Measurements from ENCODE around the gene BAK1. TPM values are rescaled to one million over a fixed set of nuclear protein-coding genes. Genes with fewer than 3 reads are reported as not detected.

Gene BAK1
- total RNA-seq = 33.0 and 59.2 TPM in 2 replicates

- DNase-seq (ENCODE audit: low read depth) = peak; percentile 84
Observed at GRCh38 chr6:33579828-33580714, at the start of gene BAK1. Gene BAK1 (minus strand): TSS chr6:33580276. CDS start chr6:33577604, 2,672 bp downstream.

GRCh38 chr6:33628401-33628964 is 48.4 kb upstream of the BAK1 start:
- DNase-seq (ENCODE audit: low read depth) = no peak

- DNase-seq (ENCODE audit: low read depth) = no peak
Observed at GRCh38 chr6:33627876-33628275, 47.8 kb upstream of the BAK1 start.

- DNase-seq (ENCODE audit: low read depth) = no peak
Observed at GRCh38 chr6:33624856-33625255, 44.8 kb upstream of the BAK1 start.

GRCh38 chr6:33623895-33624381 is 43.9 kb upstream of the BAK1 start:
- peak; percentile 48 for DNase-seq (ENCODE audit: low read depth)

GRCh38 chr6:33622456-33623431 is 42.7 kb upstream of the BAK1 start:
- DNase-seq (ENCODE audit: low read depth) = peak; percentile 47

GRCh38 chr6:33621711-33622388 is 41.8 kb upstream of the BAK1 start:
- DNase-seq (ENCODE audit: low read depth) = peak; percentile 41

- no peak for DNase-seq (ENCODE audit: low read depth)
Observed at GRCh38 chr6:33620856-33621710, 41.0 kb upstream of the BAK1 start, which contains the start of gene ITPR3. Gene ITPR3 (plus strand): TSS chr6:33621322. CDS start chr6:33621603, 281 bp downstream.

- DNase-seq (ENCODE audit: low read depth) = peak; percentile 59
Observed at GRCh38 chr6:33620158-33620855, 40.2 kb upstream of the BAK1 start.

GRCh38 chr6:33619166-33619840 is 39.2 kb upstream of the BAK1 start:
- no peak for DNase-seq (ENCODE audit: low read depth)

- no peak for DNase-seq (ENCODE audit: low read depth)
Observed at GRCh38 chr6:33616913-33617312, 36.8 kb upstream of the BAK1 start.

- DNase-seq (ENCODE audit: low read depth) = no peak
Observed at GRCh38 chr6:33616113-33616512, 36.0 kb upstream of the BAK1 start.

GRCh38 chr6:33613795-33614168 is 33.7 kb upstream of the BAK1 start:
- DNase-seq (ENCODE audit: low read depth) = peak; percentile 68

- peak; percentile 76 for DNase-seq (ENCODE audit: low read depth)
Observed at GRCh38 chr6:33613146-33613794, 33.2 kb upstream of the BAK1 start.

GRCh38 chr6:33610779-33611732 is 31.0 kb upstream of the BAK1 start:
- no peak for DNase-seq (ENCODE audit: low read depth)

GRCh38 chr6:33610067-33610466 is 30.0 kb upstream of the BAK1 start:
- no peak for DNase-seq (ENCODE audit: low read depth)

- peak; percentile 62 for DNase-seq (ENCODE audit: low read depth)
Observed at GRCh38 chr6:33609528-33609927, 29.5 kb upstream of the BAK1 start.

All from renal cortical epithelial cell (primary cell).